Sigmoid colon (tissue), 4 donors: ENCODE data around the gene GSTT4.

ENCODE experiments used
- EP300 ChIP-seq, 4 donors: sonication (generic); formaldehyde crosslinking; IDR thresholded peaks; one replicate each; pipeline ENCODE4 v1.6.1; 2017; ENCODE audit warnings: antibody characterized with exemption in 4 of 4
- POLR2AphosphoS5 ChIP-seq, 4 donors: sonication (generic); formaldehyde crosslinking; IDR thresholded peaks; one replicate each; pipeline ENCODE4 v1.6.1; 2017; ENCODE audit warnings: antibody characterized with exemption in 4 of 4
- TF ChIP-seq, protein P1 (sequence below), 4 experiments: fragments of 450-650 bp in 3 of 4; fragments of 200-600 bp in 1 of 4; IDR thresholded peaks; one replicate each; pipeline ENCODE4 v1.5.1; 2016 to 2019; ENCODE audit warnings: antibody characterized with exemption in 4 of 4, mild to moderate bottlenecking in 3 of 4, moderate library complexity in 2 of 4

GRCh38 chr22:24040946-24041345, 35.7 kb upstream of the GSTT4 start:
- TF ChIP-seq, protein P1, sequence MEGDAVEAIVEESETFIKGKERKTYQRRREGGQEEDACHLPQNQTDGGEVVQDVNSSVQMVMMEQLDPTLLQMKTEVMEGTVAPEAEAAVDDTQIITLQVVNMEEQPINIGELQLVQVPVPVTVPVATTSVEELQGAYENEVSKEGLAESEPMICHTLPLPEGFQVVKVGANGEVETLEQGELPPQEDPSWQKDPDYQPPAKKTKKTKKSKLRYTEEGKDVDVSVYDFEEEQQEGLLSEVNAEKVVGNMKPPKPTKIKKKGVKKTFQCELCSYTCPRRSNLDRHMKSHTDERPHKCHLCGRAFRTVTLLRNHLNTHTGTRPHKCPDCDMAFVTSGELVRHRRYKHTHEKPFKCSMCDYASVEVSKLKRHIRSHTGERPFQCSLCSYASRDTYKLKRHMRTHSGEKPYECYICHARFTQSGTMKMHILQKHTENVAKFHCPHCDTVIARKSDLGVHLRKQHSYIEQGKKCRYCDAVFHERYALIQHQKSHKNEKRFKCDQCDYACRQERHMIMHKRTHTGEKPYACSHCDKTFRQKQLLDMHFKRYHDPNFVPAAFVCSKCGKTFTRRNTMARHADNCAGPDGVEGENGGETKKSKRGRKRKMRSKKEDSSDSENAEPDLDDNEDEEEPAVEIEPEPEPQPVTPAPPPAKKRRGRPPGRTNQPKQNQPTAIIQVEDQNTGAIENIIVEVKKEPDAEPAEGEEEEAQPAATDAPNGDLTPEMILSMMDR (IDR thresholded peaks at IDR 0.05) = no peak
- no peak for TF ChIP-seq POLR2AphosphoS5 (IDR thresholded peaks at IDR 0.05)
- no peak for TF ChIP-seq EP300 (IDR thresholded peaks at IDR 0.05)
